ENCODE results near the gene EDEM1. TPM values are rescaled to one million over a fixed set of nuclear protein-coding genes. Genes with fewer than 3 reads are reported as not detected.

The EDEM1 gene
- total RNA-seq, 2 donors from 2014 or later: 181 to 200 TPM

DNA sequence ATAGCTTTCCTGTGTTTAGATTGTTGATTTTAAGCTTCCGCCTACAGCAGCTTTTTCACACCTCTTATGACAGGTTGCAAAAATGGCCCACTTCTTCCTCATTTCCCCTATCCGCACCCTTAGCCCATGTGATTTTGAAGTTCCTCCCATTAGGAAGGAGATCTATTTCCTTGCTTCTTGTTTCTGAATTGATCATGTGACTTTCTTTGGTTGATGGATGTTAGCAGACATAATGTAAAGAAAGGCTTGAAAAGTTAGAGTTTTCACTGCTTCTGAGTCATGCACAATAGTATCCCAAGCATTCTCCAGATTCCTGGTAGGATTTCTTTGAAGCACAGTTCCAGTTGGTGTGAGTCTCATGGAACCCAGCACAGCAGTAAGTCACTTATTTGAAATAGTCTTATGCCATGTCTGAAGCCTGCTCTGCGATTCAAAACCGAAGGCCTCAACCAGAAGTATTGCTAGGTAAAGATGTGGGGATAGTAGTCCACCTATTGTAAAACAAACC lies 76.6 kb downstream of the EDEM1 start:
- Mint-ChIP-seq H3K36me3 (no peaks in the 10 kb centered on the region), H3K27ac (no peak overlapping the region), H3K9me3 (no peaks in the 10 kb centered on the region)
- ATAC-seq (no peak), DNase-seq (ENCODE audit: low spot score in 2 of 2) (no peak)

DNA sequence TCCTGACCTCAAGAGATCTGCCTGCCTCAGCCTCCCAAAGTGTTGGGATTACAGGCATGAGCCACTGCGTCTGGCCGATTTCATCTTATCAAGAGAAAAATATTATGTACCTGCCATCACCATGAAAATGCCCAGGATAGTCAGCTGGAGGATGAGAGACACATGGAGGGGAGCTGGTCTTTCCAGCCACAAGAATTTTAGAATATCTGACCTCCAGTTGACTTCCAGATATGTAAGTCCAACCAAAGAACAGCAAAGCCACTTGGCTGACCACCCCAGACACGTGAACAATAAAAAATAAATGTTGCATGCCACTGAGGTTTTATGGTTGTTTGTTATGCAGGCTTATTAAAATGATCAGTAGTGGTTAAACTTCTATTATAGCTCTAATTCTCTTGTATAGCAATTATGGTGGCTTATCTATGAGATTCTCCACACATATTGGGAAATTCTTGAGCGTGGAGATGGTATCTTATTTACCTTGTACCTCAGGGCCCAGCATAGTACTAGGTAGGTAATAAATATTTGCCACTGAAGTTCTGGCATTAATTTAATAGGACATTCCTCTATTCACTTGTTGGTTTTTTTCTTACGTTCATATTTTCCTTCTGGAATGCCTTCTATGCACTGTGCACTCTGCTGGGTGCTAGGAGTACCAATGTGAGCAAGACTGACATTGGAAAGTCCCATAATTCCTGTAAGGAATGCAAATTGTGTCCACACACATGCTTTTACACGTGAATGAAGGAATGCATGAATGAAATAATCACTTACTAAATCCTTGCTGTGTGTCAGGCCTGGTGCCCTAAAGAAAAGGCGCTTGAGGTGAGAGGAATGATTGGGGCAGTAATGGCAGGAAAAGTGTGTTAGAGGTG lies 77.6 kb downstream of the EDEM1 start:
- no peaks in the 10 kb centered on the region for H3K36me3 Mint-ChIP-seq
- no peaks in the 10 kb centered on the region for H3K9me3 Mint-ChIP-seq
- no peak overlapping the region for H3K27ac Mint-ChIP-seq
- ATAC-seq (no peak), DNase-seq (ENCODE audit: low spot score in 2 of 2) (no peak)

DNA sequence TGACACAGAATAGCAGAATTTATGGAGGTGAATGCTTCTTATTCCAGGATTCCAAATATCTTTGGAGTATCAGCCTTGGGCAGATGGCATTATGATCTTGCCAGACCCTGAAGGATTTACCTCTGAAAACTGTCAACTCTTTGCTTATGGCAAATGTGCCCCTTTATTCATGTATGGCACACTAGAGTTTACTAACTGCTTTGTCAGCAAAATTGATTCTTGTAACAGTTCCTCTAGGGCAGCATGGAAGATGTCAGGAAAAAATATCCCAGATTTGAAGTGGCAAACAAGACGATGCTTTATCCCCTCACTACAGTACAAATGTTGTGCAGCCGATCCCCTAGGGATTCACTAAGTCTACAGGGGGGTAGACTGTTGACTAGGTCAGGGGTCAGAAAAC lies 79.7 kb downstream of the EDEM1 start:
- DNase-seq (ENCODE audit: low spot score in 2 of 2) (no peak), ATAC-seq (no peak)
- Mint-ChIP-seq H3K36me3 (no peaks in the 10 kb centered on the region), H3K27ac (no peak overlapping the region), H3K9me3 (no peaks in the 10 kb centered on the region)

DNA sequence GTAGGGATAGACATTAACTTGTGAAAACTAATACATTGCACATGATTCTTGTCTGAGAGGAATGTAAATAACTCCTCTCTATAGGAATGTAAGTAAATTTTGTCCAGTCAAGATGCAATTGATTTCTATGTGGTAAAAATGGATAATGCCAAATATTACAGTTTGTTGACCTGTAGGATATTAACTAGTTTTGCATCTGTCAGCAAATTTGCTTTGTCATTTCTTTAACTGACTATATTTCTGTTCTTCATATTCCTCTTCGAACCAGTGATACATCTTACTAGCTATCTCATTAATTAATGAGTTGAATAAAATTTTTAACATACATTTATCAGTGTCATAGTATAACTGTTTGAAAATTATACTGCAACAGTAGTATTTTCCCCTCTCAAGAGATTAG lies 80.4 kb downstream of the EDEM1 start:
- no peak overlapping the region for H3K27ac Mint-ChIP-seq
- no peaks in the 10 kb centered on the region for H3K36me3 Mint-ChIP-seq
- ATAC-seq: no peak
- DNase-seq (ENCODE audit: low spot score in 2 of 2): no peak
- H3K9me3 Mint-ChIP-seq: no peaks in the 10 kb centered on the region

Other genes with a start within 250 kb of the EDEM1 start
- 100 to 1,000 TPM; 228 to 369 TPM for gene BHLHE40, start 208.3 kb upstream of the EDEM1 start, total RNA-seq
- 10 to 100 TPM; 39.7 to 78.1 TPM for gene ARL8B, start 65.4 kb upstream of the EDEM1 start, total RNA-seq